SHP77 (cell line): ENCODE data around the gene ARFGAP3.

Source experiments
- DNase-seq, 2 experiments: peaks; one replicate each; lab custom pipeline; 2025; lab: John Stamatoyannopoulos, UW

The ARFGAP3 gene

GRCh38 chr22:42862045-42862734, 5.1 kb upstream of the ARFGAP3 start:
- DNase-seq = no peak

GRCh38 chr22:42860968-42861367, 3.9 kb upstream of the ARFGAP3 start:
- DNase-seq = peak in 1 of 2 experiments; percentile 39

- DNase-seq = peak in 1 of 2 experiments; percentile 41
These were observed 890 bp upstream of the ARFGAP3 start for GRCh38 chr22:42857845-42858481.

GRCh38 chr22:42856179-42856864, 751 bp downstream of the ARFGAP3 start:
- peak in 1 of 2 experiments; percentile 58 for DNase-seq

- no peak for DNase-seq
These were observed 1.4 kb downstream of the ARFGAP3 start for GRCh38 chr22:42855721-42856120.

- no peak for DNase-seq
These were observed 1.9 kb downstream of the ARFGAP3 start for GRCh38 chr22:42855211-42855610.

- no peak for DNase-seq
These were observed 8.0 kb downstream of the ARFGAP3 start for GRCh38 chr22:42848941-42849550.

GRCh38 chr22:42847110-42847509, 10.0 kb downstream of the ARFGAP3 start:
- DNase-seq = no peak

- no peak for DNase-seq
These were observed 12.3 kb downstream of the ARFGAP3 start for GRCh38 chr22:42844756-42845155.

GRCh38 chr22:42842658-42843370, 14.3 kb downstream of the ARFGAP3 start:
- DNase-seq = no peak

GRCh38 chr22:42841444-42841843, 15.6 kb downstream of the ARFGAP3 start:
- DNase-seq = no peak

- no peak for DNase-seq
These were observed 19.5 kb downstream of the ARFGAP3 start for GRCh38 chr22:42837556-42837955.

- no peak for DNase-seq
These were observed 21.0 kb downstream of the ARFGAP3 start for GRCh38 chr22:42836026-42836425.

- DNase-seq = no peak
These were observed 22.7 kb downstream of the ARFGAP3 start for GRCh38 chr22:42834177-42834949.

GRCh38 chr22:42833104-42833503, 24.0 kb downstream of the ARFGAP3 start:
- DNase-seq = no peak

GRCh38 chr22:42831712-42832111, 25.4 kb downstream of the ARFGAP3 start:
- no peak for DNase-seq

GRCh38 chr22:42830161-42830560, 26.9 kb downstream of the ARFGAP3 start:
- no peak for DNase-seq

GRCh38 chr22:42829302-42829701, 27.8 kb downstream of the ARFGAP3 start:
- DNase-seq = no peak

- no peak for DNase-seq
These were observed 31.3 kb downstream of the ARFGAP3 start for GRCh38 chr22:42825796-42826195.

- DNase-seq = no peak
These were observed 35.7 kb downstream of the ARFGAP3 start for GRCh38 chr22:42821386-42821785.

- DNase-seq = no peak
These were observed 36.9 kb downstream of the ARFGAP3 start for GRCh38 chr22:42820045-42820763.
